ENCODE results near the gene CLCN4.

CLCN4 gene

DNA sequence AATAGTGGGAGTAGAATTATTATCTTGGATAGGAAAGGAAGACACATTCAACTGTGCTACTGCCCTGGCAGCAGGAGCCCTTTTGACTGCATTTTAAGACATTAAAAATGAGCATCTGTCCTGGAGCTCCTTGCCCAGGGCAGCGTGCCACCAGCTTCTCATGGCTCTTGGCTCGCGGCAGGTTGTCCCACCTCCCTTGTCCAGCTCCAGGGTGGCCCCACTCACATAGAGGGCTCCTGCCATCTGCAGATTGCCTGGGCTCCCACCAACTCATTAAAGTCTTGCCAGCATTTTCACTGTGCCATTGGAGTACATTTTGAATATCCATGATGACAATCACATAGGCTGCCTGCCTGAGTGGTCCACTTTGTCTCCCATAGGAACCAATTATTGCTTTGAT is 27.0 kb downstream of the CLCN4 start:
- H3K79me2 ChIP-seq (ENCODE audit: insufficient read depth, low read length), result no peaks in the 10 kb centered on the region
- no peak overlapping the region for H2AFZ ChIP-seq (ENCODE audit: low read depth, low read length)
- H3K4me3 ChIP-seq (ENCODE audit: low read depth in 1 of 2, low read length in 2 of 2), result no peak overlapping the region
- no peaks in the 10 kb centered on the region for H3K9me3 ChIP-seq (ENCODE audit: insufficient read depth, low read length, severe bottlenecking)
- no peak for TF ChIP-seq EZH2 (IDR thresholded peaks at IDR 0.05; ENCODE audit: borderline replicate concordance, low read depth, low read length, severe bottlenecking)
- TF ChIP-seq, protein P1, sequence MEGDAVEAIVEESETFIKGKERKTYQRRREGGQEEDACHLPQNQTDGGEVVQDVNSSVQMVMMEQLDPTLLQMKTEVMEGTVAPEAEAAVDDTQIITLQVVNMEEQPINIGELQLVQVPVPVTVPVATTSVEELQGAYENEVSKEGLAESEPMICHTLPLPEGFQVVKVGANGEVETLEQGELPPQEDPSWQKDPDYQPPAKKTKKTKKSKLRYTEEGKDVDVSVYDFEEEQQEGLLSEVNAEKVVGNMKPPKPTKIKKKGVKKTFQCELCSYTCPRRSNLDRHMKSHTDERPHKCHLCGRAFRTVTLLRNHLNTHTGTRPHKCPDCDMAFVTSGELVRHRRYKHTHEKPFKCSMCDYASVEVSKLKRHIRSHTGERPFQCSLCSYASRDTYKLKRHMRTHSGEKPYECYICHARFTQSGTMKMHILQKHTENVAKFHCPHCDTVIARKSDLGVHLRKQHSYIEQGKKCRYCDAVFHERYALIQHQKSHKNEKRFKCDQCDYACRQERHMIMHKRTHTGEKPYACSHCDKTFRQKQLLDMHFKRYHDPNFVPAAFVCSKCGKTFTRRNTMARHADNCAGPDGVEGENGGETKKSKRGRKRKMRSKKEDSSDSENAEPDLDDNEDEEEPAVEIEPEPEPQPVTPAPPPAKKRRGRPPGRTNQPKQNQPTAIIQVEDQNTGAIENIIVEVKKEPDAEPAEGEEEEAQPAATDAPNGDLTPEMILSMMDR (IDR thresholded peaks at IDR 0.05; ENCODE audit: borderline replicate concordance, extremely low read depth, low read length, poor library complexity, severe bottlenecking), result no peak
- no peak overlapping the region for H3K27ac ChIP-seq (ENCODE audit: low read length)
- no peaks in the 10 kb centered on the region for H4K20me1 ChIP-seq (ENCODE audit: insufficient read depth, low read length)
- H3K27me3 ChIP-seq (ENCODE audit: insufficient read depth, low read length, poor library complexity), result no peaks in the 10 kb centered on the region
- H3K4me1 ChIP-seq (ENCODE audit: insufficient read depth, low read length), result no peaks in the 10 kb centered on the region
- ATAC-seq (ENCODE audit: insufficient read depth, low read depth) (no peak), DNase-seq (no peak)
- H3K36me3 ChIP-seq (ENCODE audit: insufficient read depth, low read length), result no peaks in the 10 kb centered on the region
- no peak overlapping the region for H3K9ac ChIP-seq (ENCODE audit: low read depth, low read length)
- no peak overlapping the region for H3K4me2 ChIP-seq (ENCODE audit: insufficient read depth, low read length)

DNA sequence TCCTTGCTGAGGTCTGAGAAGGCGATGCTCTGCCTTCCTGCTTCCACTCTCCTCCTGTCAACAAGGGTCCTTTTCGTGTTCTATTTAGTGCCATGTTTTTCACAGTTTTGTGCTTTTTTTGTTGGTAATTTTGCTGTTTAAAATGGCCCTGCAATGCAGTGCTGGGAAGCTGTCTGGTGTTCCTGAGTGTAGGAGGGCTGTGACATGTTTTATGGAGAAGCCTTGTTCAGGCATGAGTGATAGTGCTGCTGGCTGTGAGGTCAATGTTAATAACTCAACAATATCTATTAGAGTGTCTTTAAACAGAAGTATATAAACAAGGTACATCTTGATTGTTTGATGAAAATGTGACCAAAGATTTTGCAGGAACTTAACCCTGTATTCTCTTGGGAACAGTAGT is 27.6 kb downstream of the CLCN4 start:
- H3K4me2 ChIP-seq (ENCODE audit: insufficient read depth, low read length), result no peak overlapping the region
- H3K9me3 ChIP-seq (ENCODE audit: insufficient read depth, low read length, severe bottlenecking), result no peaks in the 10 kb centered on the region
- H2AFZ ChIP-seq (ENCODE audit: low read depth, low read length), result no peak overlapping the region
- H3K4me3 ChIP-seq (ENCODE audit: low read depth in 1 of 2, low read length in 2 of 2), result no peak overlapping the region
- no peaks in the 10 kb centered on the region for H3K36me3 ChIP-seq (ENCODE audit: insufficient read depth, low read length)
- DNase-seq, result no peak
- TF ChIP-seq, protein P1 (IDR thresholded peaks at IDR 0.05; ENCODE audit: borderline replicate concordance, extremely low read depth, low read length, poor library complexity, severe bottlenecking), result no peak
- TF ChIP-seq EZH2 (IDR thresholded peaks at IDR 0.05; ENCODE audit: borderline replicate concordance, low read depth, low read length, severe bottlenecking), result no peak
- no peaks in the 10 kb centered on the region for H3K27me3 ChIP-seq (ENCODE audit: insufficient read depth, low read length, poor library complexity)
- no peaks in the 10 kb centered on the region; the same call in 1 of the 2 replicates for H4K20me1 ChIP-seq (ENCODE audit: insufficient read depth, low read length)
- no peak overlapping the region for H3K9ac ChIP-seq (ENCODE audit: low read depth, low read length)
- H3K27ac ChIP-seq (ENCODE audit: low read length), result no peak overlapping the region
- ATAC-seq (ENCODE audit: insufficient read depth, low read depth), result no peak
- H3K4me1 ChIP-seq (ENCODE audit: insufficient read depth, low read length), result no peaks in the 10 kb centered on the region
- no peaks in the 10 kb centered on the region for H3K79me2 ChIP-seq (ENCODE audit: insufficient read depth, low read length)

GRCh38 chrX:10186355-10186754 is 29.6 kb downstream of the CLCN4 start:
- Histone ChIP-seq H3K4me2 (ENCODE audit: insufficient read depth, low read length) (no peak overlapping the region), H3K9ac (ENCODE audit: low read depth, low read length) (no peak overlapping the region), H3K9me3 (ENCODE audit: insufficient read depth, low read length, severe bottlenecking) (no peaks in the 10 kb centered on the region), H3K4me3 (ENCODE audit: low read depth in 1 of 2, low read length in 2 of 2) (no peak overlapping the region), H3K27me3 (ENCODE audit: insufficient read depth, low read length, poor library complexity) (no peaks in the 10 kb centered on the region), H3K27ac (ENCODE audit: low read length) (no peak overlapping the region), H4K20me1 (ENCODE audit: insufficient read depth, low read length) (no peaks in the 10 kb centered on the region; the same call in 1 of the 2 replicates), H3K79me2 (ENCODE audit: insufficient read depth, low read length) (no peaks in the 10 kb centered on the region), H3K4me1 (ENCODE audit: insufficient read depth, low read length) (no peaks in the 10 kb centered on the region), H3K36me3 (ENCODE audit: insufficient read depth, low read length) (no peaks in the 10 kb centered on the region), H2AFZ (ENCODE audit: low read depth, low read length) (no peak overlapping the region)
- TF ChIP-seq, protein P1 (IDR thresholded peaks at IDR 0.05; ENCODE audit: borderline replicate concordance, extremely low read depth, low read length, poor library complexity, severe bottlenecking), result no peak
- TF ChIP-seq EZH2 (IDR thresholded peaks at IDR 0.05; ENCODE audit: borderline replicate concordance, low read depth, low read length, severe bottlenecking), result no peak
- no peak for DNase-seq
- no peak for ATAC-seq (ENCODE audit: insufficient read depth, low read depth)

- H2AFZ ChIP-seq (ENCODE audit: low read depth, low read length), result no peak overlapping the region
These were observed 30.6 kb downstream of the CLCN4 start for GRCh38 chrX:10187421-10187820.

More at GRCh38 chrX:10187421-10187820, 30.6 kb downstream of the CLCN4 start:
- H3K79me2 ChIP-seq (ENCODE audit: insufficient read depth, low read length), result no peaks in the 10 kb centered on the region
- TF ChIP-seq, protein P1 (IDR thresholded peaks at IDR 0.05; ENCODE audit: borderline replicate concordance, extremely low read depth, low read length, poor library complexity, severe bottlenecking), result no peak
- no peak for TF ChIP-seq EZH2 (IDR thresholded peaks at IDR 0.05; ENCODE audit: borderline replicate concordance, low read depth, low read length, severe bottlenecking)
- H3K9me3 ChIP-seq (ENCODE audit: insufficient read depth, low read length, severe bottlenecking), result no peaks in the 10 kb centered on the region
- H3K27ac ChIP-seq (ENCODE audit: low read length), result no peak overlapping the region
- no peaks in the 10 kb centered on the region for H3K36me3 ChIP-seq (ENCODE audit: insufficient read depth, low read length)
- ATAC-seq (ENCODE audit: insufficient read depth, low read depth) (no peak), DNase-seq (no peak)
- H3K27me3 ChIP-seq (ENCODE audit: insufficient read depth, low read length, poor library complexity), result no peaks in the 10 kb centered on the region
- no peak overlapping the region for H3K9ac ChIP-seq (ENCODE audit: low read depth, low read length)
- H3K4me1 ChIP-seq (ENCODE audit: insufficient read depth, low read length), result no peaks in the 10 kb centered on the region
- no peak overlapping the region for H3K4me2 ChIP-seq (ENCODE audit: insufficient read depth, low read length)
- H3K4me3 ChIP-seq (ENCODE audit: low read depth in 1 of 2, low read length in 2 of 2), result no peak overlapping the region
- no peaks in the 10 kb centered on the region; the same call in 1 of the 2 replicates for H4K20me1 ChIP-seq (ENCODE audit: insufficient read depth, low read length)

Measured in DND-41 (cell line).